Activated naive CD4-positive, alpha-beta T cell treated with anti-CD3 and anti-CD28 coated beads, Interleukin-2, amount 10 ng/mL, durations not matched to agents 5 hours and 36 hours (primary cell): Measurements from ENCODE around the gene SIRPB2. TPM values are rescaled to one million over a fixed set of nuclear protein-coding genes. Genes with fewer than 3 reads are reported as not detected.

Source experiments
- total RNA-seq, 2 experiments: library from RNA; stranded (reverse); gene quantifications; one replicate each; pipeline ENCODE4 v1.2.3, GENCODE V29; 2021

The SIRPB2 gene
- not detected for total RNA-seq

DNA sequence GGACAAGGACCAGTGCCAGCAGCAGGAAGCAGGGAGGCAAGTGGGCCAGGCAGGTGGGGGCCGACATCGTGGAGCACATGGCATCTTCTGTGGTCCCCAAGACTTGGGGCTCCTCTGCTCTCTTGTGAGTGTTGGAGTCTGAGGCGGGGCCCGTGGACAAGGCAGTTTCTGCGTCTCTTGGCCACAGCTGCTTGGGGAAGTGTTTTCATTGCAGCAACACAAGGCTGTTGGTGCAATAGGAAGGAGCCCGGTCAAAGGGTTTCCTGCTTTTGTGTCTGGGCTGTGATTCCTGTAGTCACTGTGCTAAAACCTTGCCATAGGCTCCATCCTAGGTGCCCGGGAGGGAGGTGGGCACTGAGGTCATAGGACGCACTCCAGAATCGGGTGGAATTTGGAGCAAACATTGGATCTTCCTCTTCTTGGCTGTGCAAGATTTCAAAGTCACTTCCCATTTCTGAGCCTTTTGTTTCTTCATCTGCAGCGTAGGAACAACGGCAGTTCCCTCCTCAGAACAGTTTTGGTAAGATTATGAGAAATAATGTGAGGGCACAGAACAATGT is at the start of gene SIRPB2:
Gene SIRPB2 (minus strand): TSS at position 140 of the 560 bp plus-strand sequence. CDS start 61 bp downstream, at position 79.

DNA sequence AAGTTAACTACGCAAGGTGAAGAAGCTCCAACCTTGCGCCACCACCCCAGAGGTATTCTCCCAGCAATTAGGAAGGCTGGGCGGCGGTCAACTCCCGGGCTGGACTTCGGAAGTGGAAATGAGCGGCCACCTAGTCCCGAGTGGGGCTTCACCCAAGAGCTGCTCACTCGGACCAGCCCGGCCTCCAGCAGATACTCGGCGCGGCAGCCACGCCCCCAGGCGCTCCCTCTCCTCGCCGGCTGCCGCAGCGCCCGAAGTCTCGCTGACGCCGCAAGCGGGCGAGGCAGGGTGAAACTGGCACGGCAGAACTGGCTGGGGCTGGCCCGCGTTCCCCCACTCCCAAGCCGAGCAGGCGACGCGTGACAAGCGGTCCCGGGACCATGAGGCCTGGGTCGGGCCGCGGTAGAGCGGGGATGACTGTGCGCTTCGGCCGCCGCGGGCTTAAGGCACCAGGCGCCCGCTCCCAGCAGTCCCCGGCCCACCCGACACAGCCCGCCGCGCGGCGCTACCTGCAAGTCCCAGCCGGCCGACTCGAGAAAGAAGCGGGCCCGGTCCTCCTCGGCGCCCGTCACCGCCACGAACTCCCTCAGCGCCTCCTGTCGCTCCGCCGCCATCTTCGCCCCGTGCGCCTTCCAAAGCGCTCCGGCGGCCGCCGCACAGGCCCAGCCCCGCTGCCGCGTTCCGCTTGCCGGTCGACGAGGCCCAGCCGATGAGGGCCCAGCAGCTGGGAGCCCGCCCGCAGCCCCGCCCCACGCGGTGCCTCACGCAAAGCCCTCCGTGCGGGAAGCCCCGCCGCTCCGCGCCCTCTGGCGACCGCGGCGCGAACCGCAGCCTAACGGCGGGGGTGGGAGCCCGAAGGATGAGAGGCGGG is 24.8 kb downstream of the SIRPB2 start, which contains the start of gene NSFL1C:
Gene NSFL1C (minus strand): TSS at position 639 of the 871 bp plus-strand sequence. CDS start 25 bp downstream, at position 614.

Other genes starting within 250 kb of the SIRPB2 start
- gene SNPH, start 225.1 kb downstream of the SIRPB2 start, total RNA-seq: 1 to 10 TPM; 8.9 to 9.4 TPM
- 1 to 10 TPM; 2.6 to 2.7 TPM for gene SDCBP2, start 162.3 kb downstream of the SIRPB2 start, total RNA-seq
- gene FKBP1A, start 98.4 kb downstream of the SIRPB2 start, total RNA-seq: 100 to 1,000 TPM; 208 to 214 TPM
- gene NSFL1C, start 24.6 kb downstream of the SIRPB2 start, total RNA-seq: 10 to 100 TPM; 55.3 to 57.1 TPM
- under 1 TPM in 1 of 2 experiments, not detected in 1; 0.13 TPM for gene SIRPD, start 66.3 kb upstream of the SIRPB2 start, total RNA-seq
- 1 to 10 TPM; 5.4 to 7.4 TPM for gene SIRPB1, start 128.6 kb upstream of the SIRPB2 start, total RNA-seq
- 100 to 1,000 TPM; 108 to 113 TPM for gene SIRPG, start 166.4 kb upstream of the SIRPB2 start, total RNA-seq